GM21529 (cell line): Measurements from ENCODE around the gene CCT8L2.
"Not testable (repeated sequence)": the region's sequence is repeated elsewhere in the genome, so short reads cannot be mapped to it uniquely, and the experiment has no call there.

ENCODE experiments used
- ATAC-seq: cut with Tn5 transposase; IDR thresholded peaks from one replicate; pipeline ENCODE4 v1.9.1; 2021; ENCODE audit not compliant: unreplicated experiment

The CCT8L2 gene

DNA sequence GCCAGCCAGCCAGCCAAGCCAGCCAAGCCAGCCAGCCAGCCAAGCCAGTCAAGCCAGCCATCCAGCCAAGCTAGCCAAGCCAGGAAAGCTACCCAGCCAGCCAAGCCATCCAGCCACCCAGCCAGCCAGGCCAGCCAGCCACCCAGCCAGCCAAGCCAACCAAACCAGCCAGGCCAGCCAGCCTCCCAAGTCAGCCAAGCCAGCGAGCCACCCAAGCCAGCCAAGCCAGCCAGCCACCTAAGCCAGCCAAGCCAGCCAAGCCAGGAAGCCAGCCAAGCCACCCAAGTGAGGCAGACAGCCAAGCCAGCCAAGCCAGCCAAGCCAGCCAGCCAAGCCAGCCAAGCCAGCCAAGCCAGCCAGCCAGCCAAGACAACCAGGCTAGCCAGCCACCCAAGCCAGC is 32.6 kb downstream of the CCT8L2 start:
- not testable (repeated sequence) for ATAC-seq

DNA sequence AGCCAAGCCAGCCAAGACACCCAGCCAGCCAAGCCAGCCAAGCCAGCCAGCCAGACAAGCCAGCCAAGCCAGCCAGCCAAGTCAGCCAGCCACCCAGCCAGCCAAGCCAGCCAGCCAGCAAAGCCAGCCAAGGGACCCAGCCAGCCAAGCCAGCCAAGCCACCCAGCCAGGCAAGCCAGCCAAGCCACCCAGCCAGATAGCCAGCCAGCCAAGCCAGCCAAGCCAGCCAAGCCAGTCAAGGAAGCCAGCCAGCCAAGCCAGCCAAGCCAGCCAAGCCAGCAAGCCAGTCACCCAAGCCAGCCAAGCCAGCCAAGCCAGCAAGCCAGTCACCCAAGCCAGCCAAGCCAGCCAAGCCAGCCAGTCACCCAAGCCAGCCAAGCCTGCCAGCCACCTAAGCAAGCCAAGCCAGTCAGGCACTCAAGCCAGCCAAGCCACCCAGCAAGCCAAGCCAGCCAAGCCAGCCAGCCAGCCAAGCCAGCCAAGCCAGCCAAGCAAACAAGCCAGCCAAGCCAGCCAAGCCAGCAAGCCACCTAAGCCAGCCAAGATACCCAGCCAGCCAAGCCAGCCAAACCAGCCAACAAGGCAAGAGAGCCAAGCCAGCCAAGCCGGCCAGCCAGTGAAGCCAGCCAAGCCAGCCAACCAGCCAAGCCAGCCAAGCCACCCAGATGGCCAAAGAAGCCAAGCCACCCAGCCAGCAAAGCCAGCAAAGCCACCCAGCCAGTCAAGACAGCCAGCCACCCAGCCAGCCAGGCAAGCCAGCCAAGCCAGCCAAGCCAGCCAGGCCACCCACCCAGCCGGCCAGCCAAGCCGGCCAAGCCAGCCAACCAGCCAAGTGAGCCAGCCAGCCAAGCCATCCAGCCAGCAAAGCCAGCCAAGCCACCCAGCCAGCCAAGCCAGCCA is 33.3 kb downstream of the CCT8L2 start:
- no peak for ATAC-seq

DNA sequence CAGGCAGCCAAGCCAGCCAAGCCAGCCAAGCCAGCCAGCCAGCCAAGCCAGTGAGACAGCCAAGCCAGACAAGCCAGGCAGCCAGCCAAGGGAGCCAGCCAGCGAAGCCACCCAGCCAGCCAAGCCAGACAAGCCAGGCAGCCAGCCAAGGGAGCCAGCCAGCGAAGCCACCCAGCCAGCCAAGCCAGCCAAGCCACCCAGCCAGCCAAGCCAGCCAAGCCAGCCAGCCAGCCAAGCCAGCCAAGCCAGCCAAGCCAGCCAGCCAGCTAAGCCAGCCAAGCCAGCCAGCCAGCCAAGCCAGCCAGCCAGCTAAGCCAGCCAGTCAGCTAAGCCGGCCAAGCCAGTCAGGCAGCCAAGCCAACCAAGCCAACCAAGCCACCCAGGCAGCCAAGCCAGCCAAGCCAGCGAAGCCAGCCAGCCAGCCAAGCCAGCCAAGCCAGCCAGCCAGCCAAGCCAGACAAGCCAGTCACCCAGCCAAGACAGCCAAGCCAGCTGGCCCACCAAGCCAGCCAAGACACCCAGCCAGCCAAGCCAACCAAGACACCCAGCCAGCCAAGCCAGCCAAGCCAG is 34.1 kb downstream of the CCT8L2 start:
- not testable (repeated sequence) for ATAC-seq

DNA sequence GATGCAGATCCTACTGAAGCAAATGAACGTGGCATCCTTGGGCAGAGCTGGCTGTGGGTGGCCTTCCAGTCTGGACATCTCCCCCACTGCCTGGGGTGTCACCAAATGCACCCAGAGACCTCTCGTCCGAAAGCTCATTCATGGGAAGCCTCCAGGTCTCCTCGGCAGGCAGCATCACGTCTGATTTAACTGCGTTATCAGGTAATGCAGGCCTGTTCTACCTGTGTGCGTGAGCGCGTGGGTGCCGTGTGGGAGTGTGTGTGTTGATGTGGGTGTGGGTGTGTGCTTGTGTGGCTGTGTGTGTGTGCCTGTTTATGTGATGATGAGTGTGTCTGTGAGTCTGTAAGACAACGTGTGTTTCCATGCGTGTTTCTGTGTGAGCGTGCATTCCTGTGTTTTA is 35.1 kb downstream of the CCT8L2 start:
- ATAC-seq: not testable (repeated sequence)

DNA sequence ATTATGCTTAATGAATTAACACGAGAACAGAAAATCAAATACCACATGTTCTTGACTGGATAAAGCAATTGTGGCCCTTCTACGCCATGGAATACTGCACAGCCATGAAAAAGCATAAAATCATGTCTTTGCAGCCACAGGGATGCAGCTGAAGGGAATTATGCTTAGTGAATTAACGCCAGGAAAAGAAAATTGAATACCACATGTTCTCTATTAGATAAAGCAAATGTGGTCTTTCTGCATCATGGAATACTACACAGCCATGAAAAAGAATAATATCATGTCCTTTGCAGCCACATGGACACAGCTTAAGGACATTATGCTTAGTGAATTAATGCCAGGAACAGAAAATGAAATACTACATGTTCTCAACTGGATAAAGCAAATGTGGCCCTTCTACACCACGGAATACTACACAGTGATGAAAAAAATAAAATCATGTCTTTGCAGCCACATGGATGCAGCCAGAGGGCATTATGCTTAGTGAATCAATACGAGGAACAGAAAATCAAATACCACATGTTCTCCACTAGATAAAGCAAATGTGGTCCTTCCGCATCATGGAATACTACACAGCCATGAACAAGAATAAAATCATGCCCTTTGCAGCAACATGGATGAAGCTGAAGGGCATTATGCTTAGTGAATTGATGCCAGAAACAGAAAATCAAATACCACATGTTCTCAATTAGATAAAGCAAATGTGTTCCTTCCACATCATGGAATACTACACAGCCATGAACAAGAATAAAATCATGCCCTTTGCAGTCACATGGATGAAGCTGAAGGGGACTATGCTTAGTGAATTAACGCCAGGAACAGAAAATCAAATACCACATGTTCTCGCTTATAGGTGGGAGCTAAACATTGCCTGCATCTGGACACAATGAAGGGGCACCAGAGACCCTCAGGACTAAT is 37.3 kb downstream of the CCT8L2 start:
- ATAC-seq: not testable (repeated sequence)

DNA sequence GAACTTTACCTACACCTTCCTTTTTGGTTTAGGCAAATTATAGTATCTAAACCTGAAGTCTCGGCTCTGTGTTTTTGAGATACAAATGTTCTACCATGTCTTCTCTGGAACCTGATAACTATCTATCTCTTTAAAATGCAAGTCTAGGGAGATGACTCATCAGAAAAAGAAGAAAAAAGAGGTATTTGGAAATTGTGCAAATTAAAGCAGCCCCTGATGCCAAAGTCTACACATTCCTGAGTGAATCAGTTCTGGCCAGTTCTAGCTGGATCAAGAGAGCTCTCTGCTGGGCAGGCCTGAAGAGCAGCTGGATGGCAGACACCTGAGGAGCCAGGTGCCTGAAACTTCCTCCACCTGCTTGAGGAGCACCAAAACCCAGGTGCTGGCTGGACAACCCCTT is 49.3 kb downstream of the CCT8L2 start:
- not testable (repeated sequence) for ATAC-seq
